ENCODE data around the gene MAST2. TPM values are rescaled to one million over a fixed set of nuclear protein-coding genes. Genes with fewer than 3 reads are reported as not detected.
A peak's percentile ranks its signal among the peaks of the same experiment; 100 is the strongest.

Gene MAST2
- total RNA-seq, 4 donors from 2014 or later: 44.9 to 78.3 (median 68.5) TPM

GRCh38 chr1:45971922-45972531 lies 168.6 kb downstream of the MAST2 start:
- TF ChIP-seq POLR2A (IDR thresholded peaks at IDR 0.05; ENCODE audit: low read depth) (no peak), POLR2AphosphoS5 (IDR thresholded peaks at IDR 0.05) (no peak), CTCF (IDR thresholded peaks at IDR 0.05) (no peak), EP300 (IDR thresholded peaks at IDR 0.05) (no peak)
- peaks cover 5 to 50% (median 34%) of the 10 kb centered on the region in 4 donors for H3K4me1 ChIP-seq
- H3K36me3 ChIP-seq: peaks cover 0 to 15% (median 4%) of the 10 kb centered on the region in 4 donors
- H3K27me3 ChIP-seq: no peaks in the 10 kb centered on the region
- H3K27ac ChIP-seq (replicated peaks in 1 of 4): peak overlapping the region; percentile 37 to 86 (median 85)
- no peak for DNase-seq (ENCODE audit: extremely low spot score)
- intact Hi-C loops (cut with DNase I): no loop called here
- H3K4me3 ChIP-seq: no peak overlapping the region
- no peaks in the 10 kb centered on the region for H3K9me3 ChIP-seq
- WGBS: 98% methylated on average over 5 of the region's 5 CpGs

- no peak for DNase-seq (ENCODE audit: extremely low spot score)
- Histone ChIP-seq H3K27me3 (no peaks in the 10 kb centered on the region), H3K9me3 (no peaks in the 10 kb centered on the region), H3K27ac (replicated peaks in 1 of 4) (peak overlapping the region in 3 of 4 donors; percentile 37 to 86 (median 84)), H3K4me3 (no peak overlapping the region), H3K4me1 (peaks cover 5 to 50% (median 34%) of the 10 kb centered on the region in 4 donors), H3K36me3 (peaks cover 0 to 15% (median 4%) of the 10 kb centered on the region in 4 donors)
- intact Hi-C loops (cut with DNase I): no loop called here
- WGBS: 94% methylated on average over 2 of the region's 2 CpGs
- TF ChIP-seq POLR2A (IDR thresholded peaks at IDR 0.05; ENCODE audit: low read depth) (no peak), POLR2AphosphoS5 (IDR thresholded peaks at IDR 0.05) (no peak), CTCF (IDR thresholded peaks at IDR 0.05) (no peak), EP300 (IDR thresholded peaks at IDR 0.05) (no peak)
Measured at GRCh38 chr1:45972621-45973020, 169.2 kb downstream of the MAST2 start.

GRCh38 chr1:45973121-45973520 lies 169.7 kb downstream of the MAST2 start:
- Histone ChIP-seq H3K27ac (replicated peaks in 1 of 4) (peak overlapping the region in 1 of 4 donors; percentile 84), H3K4me3 (no peak overlapping the region), H3K9me3 (no peaks in the 10 kb centered on the region), H3K36me3 (peaks cover 0 to 15% (median 4%) of the 10 kb centered on the region in 4 donors), H3K27me3 (no peaks in the 10 kb centered on the region), H3K4me1 (peaks cover 5 to 45% (median 34%) of the 10 kb centered on the region in 4 donors)
- no peak for DNase-seq (ENCODE audit: extremely low spot score)
- intact Hi-C loops (cut with DNase I): no loop called here
- WGBS: 98% methylated on average over 3 of the region's 3 CpGs
- TF ChIP-seq CTCF (IDR thresholded peaks at IDR 0.05) (no peak), POLR2AphosphoS5 (IDR thresholded peaks at IDR 0.05) (no peak), EP300 (IDR thresholded peaks at IDR 0.05) (no peak), POLR2A (IDR thresholded peaks at IDR 0.05; ENCODE audit: low read depth) (no peak)

- Histone ChIP-seq H3K27ac (replicated peaks in 1 of 4) (no peak overlapping the region), H3K27me3 (no peaks in the 10 kb centered on the region), H3K36me3 (peaks cover 0 to 15% (median 4%) of the 10 kb centered on the region in 4 donors), H3K9me3 (no peaks in the 10 kb centered on the region), H3K4me3 (no peak overlapping the region), H3K4me1 (peaks cover 5 to 41% (median 33%) of the 10 kb centered on the region in 4 donors)
- TF ChIP-seq CTCF (IDR thresholded peaks at IDR 0.05) (no peak), EP300 (IDR thresholded peaks at IDR 0.05) (no peak), POLR2AphosphoS5 (IDR thresholded peaks at IDR 0.05) (no peak), POLR2A (IDR thresholded peaks at IDR 0.05; ENCODE audit: low read depth) (no peak)
- WGBS: 96% methylated on average over 1 of the region's 1 CpG
- no peak for DNase-seq (ENCODE audit: extremely low spot score)
- intact Hi-C loops (cut with DNase I): no loop called here
Measured at GRCh38 chr1:45974541-45975269, 171.3 kb downstream of the MAST2 start.

All from esophagus muscularis mucosa (tissue), 4 donors.